Neural crest cell (in vitro differentiated cells): ENCODE results near the gene UQCRH. TPM values are rescaled to one million over a fixed set of nuclear protein-coding genes. Genes with fewer than 3 reads are reported as not detected.

Experiments
- DNase-seq: peaks from one replicate; pipeline ENCODE4 v3.0.0; 2021; ENCODE audit warnings: low read depth, mixed read lengths, low spot score
- H3K27ac Mint-ChIP-seq: one replicate; pipeline ENCODE4 v1.8.0; 2021; ENCODE audit warnings: mild to moderate bottlenecking, mixed read lengths; ENCODE audit not compliant: unreplicated experiment
- H3K27me3 Mint-ChIP-seq: 2 replicates; pipeline ENCODE4 v1.8.0; 2021; ENCODE audit warnings: low read depth, mild to moderate bottlenecking, mixed read lengths
- H3K36me3 Mint-ChIP-seq: 2 replicates; pipeline ENCODE4 v1.8.0; 2021; ENCODE audit warnings: low read depth, mild to moderate bottlenecking, mixed read lengths
- H3K4me1 Mint-ChIP-seq: 2 replicates; pipeline ENCODE4 v1.8.0; 2021; ENCODE audit warnings: mixed read lengths
- H3K4me3 Mint-ChIP-seq: one replicate; pipeline ENCODE4 v1.8.0; 2021; ENCODE audit warnings: mild to moderate bottlenecking, mixed read lengths
- H3K9me3 Mint-ChIP-seq: 2 replicates; pipeline ENCODE4 v1.8.0; 2021; ENCODE audit warnings: mixed read lengths
- total RNA-seq: library from RNA; stranded (reverse); gene quantifications from 2 replicates; pipeline ENCODE4 v1.2.1, GENCODE V29; 2021
- TF ChIP-seq, protein P1 (sequence below): fragments of 200-600 bp; sonication (generic); conservative IDR thresholded peaks from 2 replicates; pipeline ENCODE4 v1.5.0; 2021; ENCODE audit warnings: antibody characterized with exemption, mild to moderate bottlenecking

The UQCRH gene
- total RNA-seq, 1 donor from 2014 or later: 325 TPM

GRCh38 chr1:46342677-46343350, 39.3 kb downstream of the UQCRH start:
- TF ChIP-seq, protein P1, sequence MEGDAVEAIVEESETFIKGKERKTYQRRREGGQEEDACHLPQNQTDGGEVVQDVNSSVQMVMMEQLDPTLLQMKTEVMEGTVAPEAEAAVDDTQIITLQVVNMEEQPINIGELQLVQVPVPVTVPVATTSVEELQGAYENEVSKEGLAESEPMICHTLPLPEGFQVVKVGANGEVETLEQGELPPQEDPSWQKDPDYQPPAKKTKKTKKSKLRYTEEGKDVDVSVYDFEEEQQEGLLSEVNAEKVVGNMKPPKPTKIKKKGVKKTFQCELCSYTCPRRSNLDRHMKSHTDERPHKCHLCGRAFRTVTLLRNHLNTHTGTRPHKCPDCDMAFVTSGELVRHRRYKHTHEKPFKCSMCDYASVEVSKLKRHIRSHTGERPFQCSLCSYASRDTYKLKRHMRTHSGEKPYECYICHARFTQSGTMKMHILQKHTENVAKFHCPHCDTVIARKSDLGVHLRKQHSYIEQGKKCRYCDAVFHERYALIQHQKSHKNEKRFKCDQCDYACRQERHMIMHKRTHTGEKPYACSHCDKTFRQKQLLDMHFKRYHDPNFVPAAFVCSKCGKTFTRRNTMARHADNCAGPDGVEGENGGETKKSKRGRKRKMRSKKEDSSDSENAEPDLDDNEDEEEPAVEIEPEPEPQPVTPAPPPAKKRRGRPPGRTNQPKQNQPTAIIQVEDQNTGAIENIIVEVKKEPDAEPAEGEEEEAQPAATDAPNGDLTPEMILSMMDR: no peak
- H3K4me3 Mint-ChIP-seq: peak overlapping the region; percentile 97
- H3K27ac Mint-ChIP-seq: peak overlapping the region; percentile 52
- peaks cover 43% of the 10 kb centered on the region for H3K4me1 Mint-ChIP-seq
- H3K27me3 Mint-ChIP-seq: no peaks in the 10 kb centered on the region
- H3K9me3 Mint-ChIP-seq: no peaks in the 10 kb centered on the region
- DNase-seq: no peak
- peaks cover 12% of the 10 kb centered on the region for H3K36me3 Mint-ChIP-seq

DNA sequence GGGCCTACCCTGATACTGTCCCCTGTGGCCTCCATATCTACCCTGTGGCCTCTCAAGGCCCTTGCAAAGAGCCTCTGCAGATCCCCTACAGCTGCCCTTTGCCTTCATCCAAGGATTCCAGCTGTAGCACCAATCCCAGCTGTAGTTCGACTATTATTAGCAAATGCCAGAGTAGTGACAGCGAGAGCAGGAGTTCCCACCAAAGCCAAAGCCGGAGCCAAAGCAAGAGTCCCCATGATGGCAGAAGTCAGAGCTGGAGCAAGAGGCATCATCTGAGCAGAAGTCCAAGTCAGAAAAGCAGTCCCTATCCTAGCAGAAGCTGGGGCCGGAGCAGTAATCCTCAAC, 39.8 kb downstream of the UQCRH start:
- H3K4me1 Mint-ChIP-seq: peaks cover 48% of the 10 kb centered on the region
- DNase-seq: no peak
- H3K27me3 Mint-ChIP-seq: no peaks in the 10 kb centered on the region
- no peak overlapping the region for H3K27ac Mint-ChIP-seq
- H3K36me3 Mint-ChIP-seq: peaks cover 16% of the 10 kb centered on the region
- H3K4me3 Mint-ChIP-seq: peak overlapping the region; percentile 97
- TF ChIP-seq, protein P1: no peak
- H3K9me3 Mint-ChIP-seq: no peaks in the 10 kb centered on the region

- DNase-seq: no peak
- Mint-ChIP-seq H3K4me3 (peak overlapping the region; percentile 97), H3K36me3 (peaks cover 16% of the 10 kb centered on the region)
Measured at GRCh38 chr1:46343705-46344104, 40.2 kb downstream of the UQCRH start.

GRCh38 chr1:46344481-46344880, 41.0 kb downstream of the UQCRH start:
- TF ChIP-seq, protein P1: no peak
- Mint-ChIP-seq H3K36me3 (peaks cover 18% of the 10 kb centered on the region), H3K4me3 (peak overlapping the region; percentile 68), H3K27ac (no peak overlapping the region), H3K4me1 (peaks cover 41% of the 10 kb centered on the region), H3K27me3 (no peaks in the 10 kb centered on the region), H3K9me3 (no peaks in the 10 kb centered on the region)
- DNase-seq: no peak

More at GRCh38 chr1:46343705-46344104, 40.2 kb downstream of the UQCRH start:
- no peaks in the 10 kb centered on the region for H3K9me3 Mint-ChIP-seq
- TF ChIP-seq, protein P1: no peak
- H3K27me3 Mint-ChIP-seq: no peaks in the 10 kb centered on the region
- no peak overlapping the region for H3K27ac Mint-ChIP-seq
- peaks cover 46% of the 10 kb centered on the region for H3K4me1 Mint-ChIP-seq

GRCh38 chr1:46345281-46345680, 41.8 kb downstream of the UQCRH start:
- Mint-ChIP-seq H3K4me3 (peak overlapping the region; percentile 41), H3K27me3 (no peaks in the 10 kb centered on the region)

More at GRCh38 chr1:46345281-46345680, 41.8 kb downstream of the UQCRH start:
- Mint-ChIP-seq H3K9me3 (no peaks in the 10 kb centered on the region), H3K4me1 (peaks cover 37% of the 10 kb centered on the region), H3K27ac (no peak overlapping the region), H3K36me3 (peaks cover 22% of the 10 kb centered on the region)
- TF ChIP-seq, protein P1: no peak
- DNase-seq: no peak
